Natural killer cell (primary cell): ENCODE data around the gene EYA4. TPM values are rescaled to one million over a fixed set of nuclear protein-coding genes. Genes with fewer than 3 reads are reported as not detected.

ENCODE experiments used
- ATAC-seq, 3 donors: fragments of 150-1000 bp in 2 of 3; fragments of 200-7000 bp in 1 of 3; cut with Tn5 transposase; 1 replicate in 1 of 3; 2 replicates in 2 of 3; pipeline ENCODE4 v1.10.0; 2021; ENCODE audit warnings: mild to moderate bottlenecking in 2 of 3, moderate library complexity in 2 of 3
- DNase-seq, 2 donors: peaks; one replicate each; pipeline versions ENCODE4 v3.0.0 to v3.0.0-alpha.2; 2013 to 2021; ENCODE audit warnings: mixed read lengths in 1 of 2
- H3K27ac ChIP-seq: one replicate; pipeline ENCODE4 v1.5.1; 2013; ENCODE audit warnings: mild to moderate bottlenecking, low read length
- H3K27me3 ChIP-seq: one replicate; pipeline ENCODE4 v1.6.1; 2013; ENCODE audit warnings: low read length; ENCODE audit not compliant: control insufficient read depth, insufficient read depth
- H3K36me3 ChIP-seq: one replicate; pipeline ENCODE4 v1.6.1; 2013; ENCODE audit warnings: low read length; ENCODE audit not compliant: control insufficient read depth, insufficient read depth
- H3K4me1 ChIP-seq: one replicate; pipeline ENCODE4 v1.6.1; 2013; ENCODE audit warnings: low read length; ENCODE audit not compliant: control insufficient read depth, insufficient read depth
- H3K4me3 ChIP-seq: one replicate; pipeline ENCODE4 v1.5.1; 2013; ENCODE audit warnings: low read length
- H3K9me3 ChIP-seq: one replicate; pipeline ENCODE4 v1.6.1; 2013; ENCODE audit warnings: low read length; ENCODE audit not compliant: control insufficient read depth, insufficient read depth
- H3K27ac Mint-ChIP-seq, 2 donors: one replicate each; pipeline ENCODE4 v1.8.0; 2022; ENCODE audit warnings: mild to moderate bottlenecking in 2 of 2, mixed read lengths in 2 of 2, moderate library complexity in 1 of 2
- H3K27me3 Mint-ChIP-seq, 2 donors: one replicate each; pipeline ENCODE4 v1.8.0; 2022; ENCODE audit warnings: low read depth in 2 of 2, mixed read lengths in 2 of 2
- H3K36me3 Mint-ChIP-seq: one replicate; pipeline ENCODE4 v1.8.0; 2022; ENCODE audit warnings: mixed read lengths
- H3K4me1 Mint-ChIP-seq, 2 donors: one replicate each; pipeline ENCODE4 v1.8.0; 2022; ENCODE audit warnings: mixed read lengths in 2 of 2
- H3K4me3 Mint-ChIP-seq: one replicate; pipeline ENCODE4 v1.8.0; 2022; ENCODE audit warnings: mild to moderate bottlenecking, moderate library complexity, mixed read lengths
- H3K9me3 Mint-ChIP-seq, 2 donors: one replicate each; pipeline ENCODE4 v1.8.0; 2022; ENCODE audit warnings: mixed read lengths in 2 of 2
- CTCF ChIP-seq: fragments of 200-600 bp; IDR thresholded peaks from one replicate; pipeline ENCODE4 v1.8.0; 2022; ENCODE audit warnings: antibody characterized with exemption
- WGBS: methylation state at CpG from one replicate; pipeline ENCODE4 v1.1.7; 2013; ENCODE audit warnings: missing lambda C conversion rate; ENCODE audit not compliant: insufficient coverage; 5-methylcytosine and 5-hydroxymethylcytosine counted together
- intact Hi-C: fragments of 100-400 bp; cut with micrococcal nuclease; formaldehyde crosslinking; loops from one replicate; pipeline ENCODE4 v1.14.2; 2022
- total RNA-seq, 4 donors: library from RNA; stranded (reverse); fragments of 120-200 nt in 1 of 4; gene quantifications; one replicate each; pipeline versions ENCODE4 v1.2.3 to v1.2.4, GENCODE V29; 2013 to 2022

The EYA4 gene
- total RNA-seq, 3 donors from 2014 or later (not counting 1 experiment from before 2014, with no cell fraction given): not detected

- ATAC-seq (no peak), DNase-seq (no peak)
- 97% methylated on average over 2 of the region's 2 CpGs for WGBS
- Mint-ChIP-seq H3K36me3 (no peaks in the 10 kb centered on the region), H3K27me3 (no peaks in the 10 kb centered on the region), H3K4me3 (no peak overlapping the region), H3K9me3 (peaks cover 2 to 8% of the 10 kb centered on the region in 2 donors), H3K4me1 (no peaks in the 10 kb centered on the region), H3K27ac (no peak overlapping the region)
- H3K9me3 ChIP-seq: no peaks in the 10 kb centered on the region
- H3K27me3 ChIP-seq: no peaks in the 10 kb centered on the region
- intact Hi-C loops: no loop called here
- H3K4me1 ChIP-seq: no peaks in the 10 kb centered on the region
- TF ChIP-seq CTCF: no peak
- no peaks in the 10 kb centered on the region for H3K36me3 ChIP-seq
- H3K4me3 ChIP-seq: no peak overlapping the region
- no peak overlapping the region for H3K27ac ChIP-seq
Observed at GRCh38 chr6:133502441-133503335, 261.5 kb downstream of the EYA4 start.

- Histone ChIP-seq H3K4me3 (no peak overlapping the region), H3K9me3 (no peaks in the 10 kb centered on the region), H3K27me3 (no peaks in the 10 kb centered on the region), H3K4me1 (no peaks in the 10 kb centered on the region), H3K36me3 (no peaks in the 10 kb centered on the region), H3K27ac (no peak overlapping the region)
- DNase-seq: no peak
- ATAC-seq: no peak
- Mint-ChIP-seq H3K27ac (no peak overlapping the region), H3K4me1 (no peaks in the 10 kb centered on the region), H3K27me3 (no peaks in the 10 kb centered on the region), H3K36me3 (no peaks in the 10 kb centered on the region), H3K4me3 (no peak overlapping the region), H3K9me3 (peaks cover 2 to 8% of the 10 kb centered on the region in 2 donors)
- intact Hi-C loops: no loop called here
- no CpG with 5 or more reads among the region's 1 CpG for WGBS
- no peak for TF ChIP-seq CTCF
Observed at GRCh38 chr6:133503336-133503729, 262.2 kb downstream of the EYA4 start.

- no peak overlapping the region for H3K4me3 ChIP-seq
- no peak for DNase-seq
- no peak for ATAC-seq
- Mint-ChIP-seq H3K27me3 (no peaks in the 10 kb centered on the region), H3K9me3 (peaks cover 2 to 8% of the 10 kb centered on the region in 2 donors), H3K4me1 (no peaks in the 10 kb centered on the region), H3K27ac (no peak overlapping the region), H3K4me3 (no peak overlapping the region), H3K36me3 (no peaks in the 10 kb centered on the region)
- H3K27ac ChIP-seq: no peak overlapping the region
- intact Hi-C loops: no loop called here
- H3K27me3 ChIP-seq: no peaks in the 10 kb centered on the region
- no peaks in the 10 kb centered on the region for H3K36me3 ChIP-seq
- TF ChIP-seq CTCF: no peak
- WGBS: 97% methylated on average over 5 of the region's 6 CpGs
- H3K4me1 ChIP-seq: no peaks in the 10 kb centered on the region
- H3K9me3 ChIP-seq: no peaks in the 10 kb centered on the region
Observed at GRCh38 chr6:133504158-133504557, 263.0 kb downstream of the EYA4 start.
